ENCODE data around the gene NDUFA13. TPM values are rescaled to one million over a fixed set of nuclear protein-coding genes. Genes with fewer than 3 reads are reported as not detected.
"Not testable (repeated sequence)": the region's sequence is repeated elsewhere in the genome, so short reads cannot be mapped to it uniquely, and the experiment has no call there.

The NDUFA13 gene
- 12.7 TPM for total RNA-seq

GRCh38 chr19:19515642-19516519 is at the start of gene NDUFA13:
TSS of gene NDUFA13 (plus strand) at chr19:19516225. CDS start at chr19:19516239, 14 bp downstream.
- peaks cover 0 to 8% of the 10 kb centered on the region in 2 donors for H3K36me3 ChIP-seq
- H3K4me1 ChIP-seq = peaks cover 6 to 14% of the 10 kb centered on the region in 2 donors
- H3K27ac ChIP-seq = peak within 1 kb of the TSS; percentile 75 to 80
- no peaks in the 10 kb centered on the region for H3K9me3 ChIP-seq
- intact Hi-C loops (cut with DNase I) = loop anchor here (10.0 kb wide), 1 partner anchor 321 kb away; the partner anchor contains the start of genes BORCS8 and RFXANK
- no peaks in the 10 kb centered on the region for H3K27me3 ChIP-seq
- H3K4me3 ChIP-seq = peak within 1 kb of the TSS; percentile 83 to 87
- DNase-seq (ENCODE audit: low spot score in 2 of 2) = peak; percentile 75 to 97
- no peak for TF ChIP-seq CTCF (IDR thresholded peaks at IDR 0.05)

DNA sequence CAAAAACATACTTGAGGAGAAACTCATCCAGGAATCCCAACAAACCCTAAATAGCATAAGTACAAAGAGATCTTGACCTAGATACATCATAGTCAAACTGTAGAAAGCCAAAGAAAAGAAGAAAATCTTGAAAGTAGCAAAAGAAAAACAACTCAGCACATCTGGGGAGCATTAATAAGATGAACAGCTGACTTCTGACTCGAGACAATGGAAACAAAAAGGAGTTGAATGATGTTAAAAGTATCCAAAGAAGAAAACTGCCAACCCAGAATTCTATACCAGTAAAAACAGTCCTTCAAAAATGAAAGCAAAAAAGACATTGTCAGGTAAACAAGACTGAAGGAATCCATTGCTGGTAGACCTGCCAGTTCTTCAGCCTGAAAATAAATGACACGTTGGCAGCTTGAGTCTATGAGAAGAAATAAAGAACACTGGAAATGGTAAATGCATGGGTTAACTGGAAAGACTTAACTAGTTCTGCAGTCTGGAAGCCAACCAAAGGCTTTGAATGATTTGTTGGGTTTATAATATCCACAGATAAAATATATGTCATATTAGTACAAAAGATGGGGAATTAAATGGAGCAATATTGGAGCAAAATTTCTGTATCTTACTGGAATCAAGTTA is 47.5 kb upstream of the NDUFA13 start:
- intact Hi-C loops (cut with DNase I) = no loop called here
- Histone ChIP-seq H3K9me3 (peaks cover 16 to 24% of the 10 kb centered on the region in 2 donors), H3K27me3 (no peaks in the 10 kb centered on the region), H3K27ac (no peak overlapping the region), H3K4me3 (no peak overlapping the region), H3K4me1 (peaks cover 2 to 15% of the 10 kb centered on the region in 2 donors), H3K36me3 (peaks cover 20 to 40% of the 10 kb centered on the region in 2 donors)
- TF ChIP-seq CTCF (IDR thresholded peaks at IDR 0.05) = no peak
- DNase-seq (ENCODE audit: low spot score in 2 of 2) = no peak

DNA sequence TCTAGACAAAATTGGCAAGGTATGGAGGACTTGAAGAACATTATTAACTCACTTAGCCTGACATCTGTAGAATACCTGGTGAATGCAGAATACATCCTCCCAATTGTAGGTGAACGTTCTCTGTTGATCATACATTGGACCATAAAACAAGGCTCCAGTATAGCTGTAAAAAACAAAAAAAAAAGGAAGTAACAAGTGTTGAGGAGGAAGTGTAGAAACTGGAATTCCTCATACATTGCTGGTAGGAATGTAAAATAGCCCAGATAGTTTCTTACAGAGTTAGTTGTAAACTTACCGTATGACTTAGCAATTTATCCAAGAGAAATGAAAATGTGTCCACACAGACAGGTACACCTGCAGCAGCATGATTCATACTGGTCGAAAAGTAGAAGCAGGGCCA is 45.4 kb upstream of the NDUFA13 start:
- Histone ChIP-seq H3K4me1 (peaks cover 0 to 3% of the 10 kb centered on the region in 2 donors), H3K27ac (no peak overlapping the region), H3K4me3 (no peak overlapping the region), H3K9me3 (peaks cover 16 to 24% of the 10 kb centered on the region in 2 donors), H3K27me3 (no peaks in the 10 kb centered on the region), H3K36me3 (peaks cover 15 to 32% of the 10 kb centered on the region in 2 donors)
- intact Hi-C loops (cut with DNase I) = no loop called here
- no peak for TF ChIP-seq CTCF (IDR thresholded peaks at IDR 0.05)
- DNase-seq (ENCODE audit: low spot score in 2 of 2) = no peak

- Histone ChIP-seq H3K36me3 (peaks cover 7 to 21% of the 10 kb centered on the region in 2 donors), H3K9me3 (peaks cover 16 to 24% of the 10 kb centered on the region in 2 donors), H3K4me3 (no peak overlapping the region), H3K4me1 (peaks cover 0 to 3% of the 10 kb centered on the region in 2 donors), H3K27me3 (no peaks in the 10 kb centered on the region), H3K27ac (no peak overlapping the region)
- intact Hi-C loops (cut with DNase I) = no loop called here
- DNase-seq (ENCODE audit: low spot score in 2 of 2) = no peak
- TF ChIP-seq CTCF (IDR thresholded peaks at IDR 0.05) = no peak
These were observed 44.3 kb upstream of the NDUFA13 start for GRCh38 chr19:19471682-19472081.

- intact Hi-C loops (cut with DNase I); H3K27ac ChIP-seq; H3K27me3 ChIP-seq; H3K4me3 ChIP-seq; H3K4me1 ChIP-seq; DNase-seq (ENCODE audit: low spot score in 2 of 2): not testable (repeated sequence)
- H3K9me3 ChIP-seq = peaks cover 16 to 24% of the 10 kb centered on the region in 2 donors
- peaks cover 3 to 17% of the 10 kb centered on the region in 2 donors for H3K36me3 ChIP-seq
These were observed 43.9 kb upstream of the NDUFA13 start for GRCh38 chr19:19472106-19472505.
